Vein endothelial cell (primary cell): ENCODE results near the gene FUT4. TPM values are rescaled to one million over a fixed set of nuclear protein-coding genes. Genes with fewer than 3 reads are reported as not detected.

Experiments used
- total RNA-seq: library from RNA; depleted of rRNA; stranded (reverse); fragments of >200 nt; gene quantifications from 2 replicates; pipeline ENCODE4 v1.2.3, GENCODE V29; 2012

Gene FUT4
- total RNA-seq: 7.5 and 7.9 TPM in 2 replicates

GRCh38 chr11:94543695-94544645 is at the start of gene FUT4:
Gene FUT4, plus strand, starts transcription at chr11:94543921. Its CDS starts 213 bp downstream, at chr11:94544134.

GRCh38 chr11:94511932-94512781 is 31.6 kb upstream of the FUT4 start, which contains the start of gene C11orf97:
Gene C11orf97, plus strand, starts transcription at chr11:94512461. Its CDS starts 68 bp downstream, at chr11:94512529.

GRCh38 chr11:94567181-94567670 is 23.5 kb downstream of the FUT4 start, which contains the start of gene PIWIL4:
Gene PIWIL4, plus strand, starts transcription at chr11:94567368. Its CDS starts 151 bp downstream, at chr11:94567519.

Other genes starting within 250 kb of the FUT4 start
- gene IZUMO1R, start 239.3 kb upstream of the FUT4 start, total RNA-seq: not detected in 2 replicates
- gene GPR83, start 142.5 kb upstream of the FUT4 start, total RNA-seq: not detected in 2 replicates
- 14.7 and 17.7 TPM in 2 replicates for gene MRE11, start 50.1 kb upstream of the FUT4 start, total RNA-seq
- 10.5 and 10.8 TPM in 2 replicates for gene ANKRD49, start 49.9 kb upstream of the FUT4 start, total RNA-seq
- not detected in 2 replicates for gene C11orf97, start 31.5 kb upstream of the FUT4 start, total RNA-seq
- gene PIWIL4, start 23.4 kb downstream of the FUT4 start, total RNA-seq: 0.57 and 0.65 TPM in 2 replicates
- 40.2 and 44.4 TPM in 2 replicates for gene AMOTL1, start 224.4 kb downstream of the FUT4 start, total RNA-seq